Measurements from ENCODE around the gene CMTM3.

DNA sequence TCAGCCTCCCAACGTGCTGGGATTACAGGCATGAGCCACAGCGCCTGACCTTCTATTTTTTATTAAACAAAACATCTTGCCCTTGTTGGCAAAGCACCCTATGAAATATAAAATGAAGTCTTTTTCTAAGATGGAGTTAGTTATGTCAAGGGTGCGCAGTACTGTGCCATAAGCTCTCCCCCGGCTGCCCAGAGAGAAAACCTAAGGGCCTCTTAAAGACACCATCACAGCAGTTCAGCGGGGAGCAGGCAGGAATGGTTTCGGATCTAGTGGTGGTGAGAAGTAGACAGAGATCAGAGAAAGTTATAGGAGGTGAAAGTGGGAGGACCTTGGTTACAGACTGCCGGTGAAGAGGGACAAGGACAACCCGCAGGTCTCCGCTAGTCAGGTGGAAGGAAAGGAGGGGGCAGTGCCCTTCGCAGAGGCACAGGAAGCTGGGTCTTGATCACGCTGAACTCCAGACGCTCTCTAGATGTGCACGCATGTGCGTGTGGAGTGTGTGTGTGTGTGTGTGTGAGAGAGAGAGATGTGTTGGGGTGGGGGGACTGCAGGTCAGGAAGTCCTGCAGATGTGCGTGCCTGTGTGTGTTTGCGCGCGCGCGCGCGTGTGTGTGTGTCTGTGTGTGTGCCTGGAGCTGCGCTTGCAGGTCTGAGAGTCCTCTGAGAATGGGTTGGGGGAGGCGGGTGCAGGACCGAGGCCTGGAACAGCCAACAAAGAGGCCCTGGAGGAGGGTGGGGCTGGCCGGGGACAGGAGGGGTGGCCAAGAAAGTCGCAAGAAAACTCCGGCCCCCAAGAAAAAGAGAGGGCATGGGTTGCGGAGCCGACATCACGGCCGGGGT is 748 bp upstream of the CMTM3 start:
- TF ChIP-seq CTCF (IDR thresholded peaks at IDR 0.05; ENCODE audit: low read length) (no peak), EZH2 (IDR thresholded peaks at IDR 0.05; ENCODE audit: borderline replicate concordance, low read length) (no peak)

Data from OCI-LY1 (cell line).